Dendritic cell treated with granulocyte-macrophage colony-stimulating factor and Interleukin-4, amounts not matched to agents 40 ng/mL and 50 ng/mL, for 4 days (primary cell): ENCODE measurements around the gene CHST3.
A peak's percentile ranks its signal among the peaks of the same experiment; 100 is the strongest.
"Not testable (repeated sequence)": the region's sequence is repeated elsewhere in the genome, so short reads cannot be mapped to it uniquely, and the experiment has no call there.

Experiments
- H3K27ac Mint-ChIP-seq: one replicate; pipeline ENCODE4 v1.8.0; 2022; ENCODE audit warnings: mild to moderate bottlenecking, mixed read lengths
- H3K27me3 Mint-ChIP-seq: one replicate; pipeline ENCODE4 v1.8.0; 2022; ENCODE audit warnings: mild to moderate bottlenecking, mixed read lengths
- H3K36me3 Mint-ChIP-seq: one replicate; pipeline ENCODE4 v1.8.0; 2022; ENCODE audit warnings: low read depth, mixed read lengths
- H3K4me1 Mint-ChIP-seq: one replicate; pipeline ENCODE4 v1.8.0; 2022; ENCODE audit warnings: low read depth, mixed read lengths
- H3K4me3 Mint-ChIP-seq: one replicate; pipeline ENCODE4 v1.8.0; 2022; ENCODE audit warnings: mild to moderate bottlenecking, moderate library complexity, mixed read lengths
- H3K9me3 Mint-ChIP-seq: one replicate; pipeline ENCODE4 v1.8.0; 2022; ENCODE audit warnings: mixed read lengths
- intact Hi-C: fragments of 100-400 bp; cut with micrococcal nuclease; formaldehyde crosslinking; loops from one replicate; pipeline ENCODE4 v1.15.0; 2022

Gene CHST3

DNA sequence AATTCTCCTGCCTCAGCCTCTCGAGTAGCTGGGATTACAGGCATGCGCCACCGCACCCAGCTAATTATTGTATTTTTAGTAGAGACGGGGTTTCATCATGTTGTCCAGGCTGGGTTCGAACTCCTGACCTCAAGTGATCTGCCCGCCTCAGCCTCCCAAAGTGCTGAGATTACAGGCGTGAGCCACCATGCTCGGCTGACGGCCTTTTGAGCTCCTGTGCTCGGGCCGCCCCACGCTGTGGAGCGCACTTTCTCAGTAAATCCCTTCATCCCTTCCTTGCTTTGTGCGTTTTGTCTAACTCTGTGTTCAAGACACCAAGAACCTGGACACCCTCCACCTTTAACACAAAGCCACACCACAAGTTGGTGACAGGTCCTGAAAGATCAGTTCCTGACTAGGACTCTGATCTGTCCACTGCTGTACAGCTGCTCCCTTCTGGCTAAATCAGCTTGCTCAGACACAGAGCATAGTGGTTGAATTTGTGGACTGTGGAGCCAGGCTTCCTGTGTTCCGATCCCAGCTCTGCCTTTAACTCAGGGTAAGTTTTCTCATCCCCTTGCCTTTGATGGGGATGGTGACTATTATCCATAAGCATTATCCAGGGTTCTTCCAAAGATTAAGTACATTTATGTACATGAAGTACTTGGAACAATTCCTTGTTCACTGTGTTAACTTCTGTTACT, 20.1 kb downstream of the CHST3 start:
- H3K27ac Mint-ChIP-seq: peak overlapping the region; percentile 62
- intact Hi-C loops: no loop called here
- peaks cover 4% of the 10 kb centered on the region for H3K27me3 Mint-ChIP-seq
- no peak overlapping the region for H3K4me3 Mint-ChIP-seq
- H3K36me3 Mint-ChIP-seq: no peaks in the 10 kb centered on the region
- peaks cover 35% of the 10 kb centered on the region for H3K4me1 Mint-ChIP-seq
- no peaks in the 10 kb centered on the region for H3K9me3 Mint-ChIP-seq

DNA sequence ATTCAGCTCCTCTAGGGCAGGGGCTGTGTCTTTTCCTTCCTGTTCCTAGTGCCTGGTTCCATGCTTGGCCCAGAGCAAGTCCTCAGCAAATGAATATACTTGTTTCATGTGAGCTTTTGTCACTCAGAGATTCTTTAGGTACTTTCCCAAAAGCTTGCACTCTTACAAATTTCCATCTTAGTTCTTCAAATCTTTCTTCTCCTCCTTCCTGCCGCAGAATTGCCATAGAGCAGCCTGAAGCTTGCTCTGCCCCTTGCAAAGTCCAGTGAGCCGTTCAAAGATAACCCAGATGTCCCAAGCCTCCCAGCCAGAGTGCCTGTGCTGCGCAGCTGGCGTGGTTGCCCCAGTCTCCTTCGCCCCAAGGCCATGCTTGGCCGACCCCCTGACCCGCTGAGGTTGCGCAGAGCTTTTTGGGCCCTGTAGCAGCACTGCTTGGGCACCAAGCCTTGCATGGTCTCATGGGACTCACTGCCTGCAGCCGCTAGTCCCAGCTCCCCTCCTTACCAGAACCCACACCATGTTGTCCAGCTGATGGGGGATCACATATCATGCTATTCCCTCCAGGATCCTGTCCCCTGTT, 20.7 kb downstream of the CHST3 start:
- intact Hi-C loops: no loop called here
- Mint-ChIP-seq H3K9me3 (no peaks in the 10 kb centered on the region), H3K27ac (peak overlapping the region; percentile 62), H3K27me3 (peaks cover 4% of the 10 kb centered on the region), H3K4me1 (peaks cover 40% of the 10 kb centered on the region), H3K4me3 (no peak overlapping the region), H3K36me3 (no peaks in the 10 kb centered on the region)

DNA sequence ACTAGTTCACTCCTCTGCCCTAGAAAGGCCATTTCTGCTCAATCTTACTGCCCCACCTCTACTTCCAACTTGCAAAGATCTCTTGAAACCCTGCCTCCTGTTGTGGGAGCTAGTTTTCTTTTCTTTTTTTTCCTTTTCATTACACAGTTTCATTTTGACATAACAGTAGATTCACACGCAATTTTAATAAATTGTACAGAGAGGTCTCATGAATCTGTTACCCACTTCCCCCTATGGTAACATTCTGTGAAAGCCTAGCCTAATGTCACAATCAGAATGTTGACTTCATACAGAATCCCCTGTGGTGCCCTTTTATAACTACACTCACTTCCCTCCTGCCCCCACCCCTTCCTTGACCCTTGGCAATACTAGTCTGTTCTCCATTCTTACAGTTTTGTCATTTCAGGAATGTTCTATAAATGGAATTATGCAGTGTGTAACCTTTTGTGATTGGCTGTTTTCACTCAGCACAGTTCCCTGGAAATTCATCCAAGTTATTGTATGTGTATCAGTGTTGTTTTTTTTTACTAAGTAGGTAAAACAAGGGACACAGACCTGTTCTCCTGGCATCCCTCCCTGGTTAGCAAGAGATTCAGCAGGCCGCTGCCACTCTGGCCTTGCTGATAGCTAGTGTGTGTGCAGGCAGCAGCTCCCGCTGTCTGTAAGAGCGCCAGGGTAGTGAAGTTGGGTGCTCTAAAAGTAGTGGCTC, 21.5 kb downstream of the CHST3 start:
- no peaks in the 10 kb centered on the region for H3K36me3 Mint-ChIP-seq
- H3K4me3 Mint-ChIP-seq: no peak overlapping the region
- no peaks in the 10 kb centered on the region for H3K9me3 Mint-ChIP-seq
- intact Hi-C loops: no loop called here
- H3K27me3 Mint-ChIP-seq: peaks cover 4% of the 10 kb centered on the region
- peak overlapping the region; percentile 62 for H3K27ac Mint-ChIP-seq
- peaks cover 40% of the 10 kb centered on the region for H3K4me1 Mint-ChIP-seq

DNA sequence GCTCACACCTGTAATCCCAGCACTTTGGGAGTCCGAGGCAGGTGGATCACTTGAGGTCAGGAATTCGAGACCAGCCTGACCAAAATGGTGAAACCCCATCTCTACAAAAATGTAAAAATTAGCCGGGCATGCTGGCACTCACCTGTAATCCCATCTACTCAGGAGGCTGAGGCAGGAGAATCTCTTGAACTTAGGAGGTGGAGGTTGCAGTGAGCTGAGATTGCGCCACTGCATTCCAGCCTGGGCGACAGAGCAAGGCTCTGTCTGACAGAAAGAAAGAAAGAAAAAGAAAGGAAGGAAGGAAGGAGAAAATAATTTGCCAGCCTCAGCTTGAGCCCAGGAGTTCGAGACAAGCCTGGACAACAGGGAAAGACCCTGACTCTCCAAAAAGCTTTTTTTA, 24.7 kb downstream of the CHST3 start:
- H3K4me3 Mint-ChIP-seq, H3K36me3 Mint-ChIP-seq, H3K27me3 Mint-ChIP-seq, intact Hi-C loops, H3K27ac Mint-ChIP-seq, H3K9me3 Mint-ChIP-seq: not testable (repeated sequence)
- H3K4me1 Mint-ChIP-seq: peaks cover 40% of the 10 kb centered on the region

DNA sequence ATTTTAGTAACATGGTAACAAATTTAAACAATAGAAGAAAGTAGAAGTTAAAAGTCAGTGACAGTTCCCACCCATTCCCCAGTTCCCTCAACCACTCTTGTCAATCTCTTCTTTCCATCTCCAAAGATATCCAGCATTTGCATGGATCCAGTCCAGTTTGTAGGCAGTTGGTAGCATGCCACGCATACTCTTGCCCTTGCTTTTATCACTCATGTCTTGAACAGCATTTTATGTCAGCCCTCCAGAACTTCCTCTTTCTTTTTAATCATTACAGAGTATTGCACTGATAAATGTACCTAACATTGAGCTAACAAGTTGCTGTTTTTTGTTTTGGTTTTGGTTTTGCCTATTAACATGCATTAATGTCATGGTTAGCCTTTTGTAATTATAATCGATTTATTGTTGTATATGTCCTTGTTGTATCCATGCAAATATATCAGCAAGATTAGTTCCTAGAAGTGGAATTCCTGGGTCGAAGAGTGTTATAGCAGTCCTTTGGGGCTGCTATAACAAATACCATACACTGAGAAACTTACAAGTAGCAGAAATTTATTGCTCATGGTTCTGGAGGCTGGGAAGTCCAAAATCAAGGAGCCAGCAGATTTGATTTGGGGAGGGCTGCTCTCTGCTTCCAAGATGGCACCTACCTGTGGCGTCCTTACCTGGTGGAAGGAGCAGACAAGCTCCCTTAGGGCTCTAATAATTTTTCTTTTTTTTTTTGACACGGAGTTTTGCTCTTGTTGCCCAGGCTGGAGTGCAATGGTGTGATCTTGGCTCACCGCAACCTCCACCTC, 25.7 kb downstream of the CHST3 start:
- H3K36me3 Mint-ChIP-seq: no peaks in the 10 kb centered on the region
- H3K4me1 Mint-ChIP-seq: peaks cover 33% of the 10 kb centered on the region
- H3K27me3 Mint-ChIP-seq: peaks cover 4% of the 10 kb centered on the region
- no peaks in the 10 kb centered on the region for H3K9me3 Mint-ChIP-seq
- no peak overlapping the region for H3K4me3 Mint-ChIP-seq
- H3K27ac Mint-ChIP-seq: no peak overlapping the region
- intact Hi-C loops: no loop called here

DNA sequence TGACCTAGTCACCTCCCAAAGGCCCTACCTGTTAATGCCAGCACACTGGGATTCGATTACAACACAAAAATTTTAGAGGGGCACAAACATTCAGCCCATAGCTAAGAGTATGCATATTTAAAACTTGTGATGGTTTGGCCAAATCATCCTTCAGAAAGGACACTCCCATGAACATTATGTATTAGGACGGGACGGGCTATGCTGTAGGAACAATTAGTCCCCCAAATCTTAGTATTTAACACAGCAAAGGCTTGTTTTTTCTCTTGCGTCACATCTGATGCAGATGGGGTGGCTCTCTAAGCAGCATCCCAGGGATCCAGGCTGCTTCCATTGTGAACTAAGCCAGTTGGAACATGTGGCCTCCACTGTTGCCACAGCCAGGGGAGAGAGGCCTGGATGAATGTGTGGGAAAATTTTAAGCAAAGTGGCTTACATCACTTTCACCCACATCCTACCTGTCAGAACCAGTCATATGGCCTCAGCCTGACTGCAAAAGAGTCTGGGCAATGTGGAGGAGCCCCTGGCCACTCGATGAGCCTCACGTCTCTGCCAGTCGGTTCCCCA, 26.6 kb downstream of the CHST3 start:
- Mint-ChIP-seq H3K27ac (no peak overlapping the region), H3K4me1 (peaks cover 23% of the 10 kb centered on the region), H3K27me3 (peaks cover 4% of the 10 kb centered on the region), H3K36me3 (no peaks in the 10 kb centered on the region), H3K4me3 (no peak overlapping the region), H3K9me3 (no peaks in the 10 kb centered on the region)
- intact Hi-C loops: no loop called here

DNA sequence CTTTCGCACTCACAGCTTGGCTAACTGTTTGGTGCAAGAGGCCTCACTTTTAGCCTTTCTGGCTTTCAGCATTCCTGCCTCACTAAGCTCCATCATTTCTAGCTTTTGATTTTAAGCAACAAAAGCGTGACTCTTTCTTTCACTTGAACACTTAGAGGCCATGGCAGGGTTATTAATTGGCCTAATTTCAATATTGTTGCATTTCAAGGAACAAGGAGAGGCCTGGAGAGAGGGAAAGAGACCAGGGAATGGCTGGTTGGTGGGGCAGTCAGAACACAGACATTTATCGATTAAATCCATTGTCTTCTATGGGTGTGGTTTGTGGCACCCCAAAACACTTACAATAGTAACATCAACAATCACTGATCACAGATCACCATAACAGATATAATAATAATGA, 31.3 kb downstream of the CHST3 start:
- no peaks in the 10 kb centered on the region for H3K36me3 Mint-ChIP-seq
- H3K27ac Mint-ChIP-seq: no peak overlapping the region
- intact Hi-C loops: no loop called here
- no peak overlapping the region for H3K4me3 Mint-ChIP-seq
- H3K9me3 Mint-ChIP-seq: no peaks in the 10 kb centered on the region
- H3K4me1 Mint-ChIP-seq: no peaks in the 10 kb centered on the region
- H3K27me3 Mint-ChIP-seq: peaks cover 7% of the 10 kb centered on the region

DNA sequence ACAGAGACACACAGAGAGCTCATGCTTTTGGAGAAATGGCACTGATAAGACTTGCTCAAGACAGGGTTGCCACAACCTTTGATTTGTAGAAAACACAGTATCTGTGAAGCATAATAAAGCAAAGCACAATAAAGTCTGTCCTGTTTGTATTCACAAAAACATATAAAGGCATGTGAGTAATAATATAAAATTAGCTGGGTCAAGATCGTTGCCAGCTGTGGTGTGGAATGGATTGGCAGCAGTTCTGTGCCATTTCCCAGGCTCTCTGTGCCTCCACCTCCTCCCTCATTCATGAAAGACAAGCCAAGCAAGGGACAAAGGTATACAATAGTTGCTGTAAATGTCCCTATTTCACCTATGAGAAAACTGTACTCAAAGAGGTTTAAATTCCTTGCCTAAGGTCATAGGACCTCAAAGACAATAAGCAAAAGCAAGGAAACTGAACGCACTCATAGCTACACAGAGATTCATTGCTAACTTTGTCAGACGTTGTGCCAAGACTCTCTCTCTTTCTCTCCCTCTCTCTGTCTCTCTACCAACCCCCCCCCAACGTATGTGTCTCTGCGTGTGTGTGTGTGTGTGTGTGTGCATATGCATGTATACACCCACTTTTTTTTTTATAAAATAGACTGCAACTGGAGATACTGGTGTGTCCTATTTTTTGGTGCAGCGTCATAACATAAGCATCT, 31.8 kb downstream of the CHST3 start:
- Mint-ChIP-seq H3K4me3 (no peak overlapping the region), H3K4me1 (no peaks in the 10 kb centered on the region), H3K36me3 (no peaks in the 10 kb centered on the region), H3K27ac (no peak overlapping the region), H3K27me3 (peaks cover 7% of the 10 kb centered on the region), H3K9me3 (no peaks in the 10 kb centered on the region)
- intact Hi-C loops: no loop called here

DNA sequence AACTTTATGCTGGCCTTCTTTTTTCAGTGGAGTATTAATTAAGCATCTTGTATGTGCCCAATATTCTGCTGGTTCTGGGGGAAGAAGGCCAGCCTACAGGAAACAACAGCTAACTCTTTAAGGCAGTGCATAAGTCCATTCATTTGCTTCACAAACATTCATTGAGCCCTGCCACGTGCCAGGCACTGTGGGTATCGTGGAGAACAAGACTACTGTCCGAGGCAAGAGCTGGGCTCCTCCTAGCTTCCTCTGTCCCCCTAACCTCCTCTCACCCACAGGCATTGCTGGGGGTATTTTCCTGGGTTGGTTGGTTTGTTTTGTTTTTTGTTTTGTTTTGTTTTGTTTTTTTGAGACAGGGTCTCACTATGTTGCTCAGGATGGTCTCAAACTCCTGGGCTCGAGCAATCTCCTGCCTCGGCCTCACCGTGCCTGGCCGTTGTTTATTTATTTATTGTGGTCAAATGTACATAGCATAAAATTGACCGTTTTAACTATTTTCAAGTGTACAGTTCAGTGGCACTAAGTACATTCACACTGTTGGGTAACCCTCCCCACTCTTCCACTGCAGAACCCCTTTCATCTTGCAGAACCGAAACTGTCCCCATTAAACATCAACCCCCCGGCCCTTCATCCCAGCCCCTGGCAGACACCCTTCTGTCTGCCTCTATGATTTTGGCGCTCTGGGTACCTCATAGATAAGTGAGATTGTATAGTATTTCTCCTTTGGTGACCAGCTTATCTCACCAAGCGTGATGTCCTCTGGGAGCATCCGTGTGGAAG, 32.6 kb downstream of the CHST3 start:
- intact Hi-C loops: no loop called here
- H3K27me3 Mint-ChIP-seq: peaks cover 7% of the 10 kb centered on the region
- H3K4me3 Mint-ChIP-seq: no peak overlapping the region
- H3K9me3 Mint-ChIP-seq: no peaks in the 10 kb centered on the region
- H3K27ac Mint-ChIP-seq: no peak overlapping the region
- H3K36me3 Mint-ChIP-seq: no peaks in the 10 kb centered on the region
- H3K4me1 Mint-ChIP-seq: no peaks in the 10 kb centered on the region

DNA sequence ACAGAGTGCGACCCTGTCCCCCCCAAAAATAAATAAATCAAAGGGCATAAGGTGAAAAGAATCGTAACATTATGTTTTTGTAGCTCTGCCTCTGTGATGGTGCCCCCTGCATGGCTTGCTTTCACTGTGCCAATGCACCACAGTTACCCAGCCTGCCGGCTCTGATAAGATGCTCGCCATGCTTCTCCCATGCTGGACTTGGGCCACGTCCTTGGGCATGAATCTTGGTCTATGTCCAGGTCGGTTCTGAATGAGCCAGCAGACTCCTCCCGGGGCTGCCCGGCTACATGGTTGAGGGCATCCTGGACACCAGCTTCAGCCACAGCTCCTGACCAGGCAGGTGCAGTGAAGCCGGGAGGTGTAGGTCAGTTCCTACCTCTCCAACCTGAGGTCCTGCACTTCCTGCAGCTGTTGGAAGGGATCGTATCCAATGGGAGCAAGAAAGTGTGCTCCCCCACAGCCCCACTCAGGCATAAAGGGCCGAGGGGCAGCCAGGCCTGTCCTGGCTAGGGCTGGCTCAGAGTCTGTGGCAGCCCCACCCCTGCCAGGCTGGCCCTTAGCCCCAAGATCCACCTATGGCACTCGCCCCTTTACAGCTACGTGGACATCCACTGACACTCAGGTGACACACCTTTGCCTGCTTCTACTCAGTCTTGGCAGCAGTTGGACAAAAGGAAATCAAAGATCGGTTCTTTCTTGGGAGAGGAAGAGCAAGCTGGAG, 34.1 kb downstream of the CHST3 start:
- no peak overlapping the region for H3K27ac Mint-ChIP-seq
- intact Hi-C loops: no loop called here
- H3K36me3 Mint-ChIP-seq: no peaks in the 10 kb centered on the region
- H3K4me3 Mint-ChIP-seq: no peak overlapping the region
- H3K27me3 Mint-ChIP-seq: peaks cover 7% of the 10 kb centered on the region
- H3K9me3 Mint-ChIP-seq: no peaks in the 10 kb centered on the region
- H3K4me1 Mint-ChIP-seq: no peaks in the 10 kb centered on the region

DNA sequence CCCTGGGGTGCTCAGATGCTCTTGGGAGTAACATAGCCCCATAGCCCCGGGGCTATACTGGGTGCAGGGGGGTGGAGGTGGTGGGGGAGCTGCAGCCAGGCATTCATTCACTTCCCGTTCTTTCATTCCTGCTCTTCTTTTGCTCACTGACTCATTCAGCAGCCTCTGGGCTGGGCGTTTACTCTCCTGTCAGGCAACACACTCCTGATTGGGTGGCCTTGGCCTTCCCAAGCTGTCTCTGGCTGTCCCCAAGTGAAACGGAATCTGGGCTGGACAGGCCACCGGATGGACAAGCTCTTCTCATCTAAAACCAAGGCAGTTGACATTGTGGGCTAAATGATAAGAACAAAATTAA, 34.6 kb downstream of the CHST3 start:
- Mint-ChIP-seq H3K27ac (no peak overlapping the region), H3K4me1 (no peaks in the 10 kb centered on the region), H3K36me3 (no peaks in the 10 kb centered on the region), H3K4me3 (no peak overlapping the region), H3K9me3 (no peaks in the 10 kb centered on the region), H3K27me3 (peaks cover 7% of the 10 kb centered on the region)
- intact Hi-C loops: no loop called here

DNA sequence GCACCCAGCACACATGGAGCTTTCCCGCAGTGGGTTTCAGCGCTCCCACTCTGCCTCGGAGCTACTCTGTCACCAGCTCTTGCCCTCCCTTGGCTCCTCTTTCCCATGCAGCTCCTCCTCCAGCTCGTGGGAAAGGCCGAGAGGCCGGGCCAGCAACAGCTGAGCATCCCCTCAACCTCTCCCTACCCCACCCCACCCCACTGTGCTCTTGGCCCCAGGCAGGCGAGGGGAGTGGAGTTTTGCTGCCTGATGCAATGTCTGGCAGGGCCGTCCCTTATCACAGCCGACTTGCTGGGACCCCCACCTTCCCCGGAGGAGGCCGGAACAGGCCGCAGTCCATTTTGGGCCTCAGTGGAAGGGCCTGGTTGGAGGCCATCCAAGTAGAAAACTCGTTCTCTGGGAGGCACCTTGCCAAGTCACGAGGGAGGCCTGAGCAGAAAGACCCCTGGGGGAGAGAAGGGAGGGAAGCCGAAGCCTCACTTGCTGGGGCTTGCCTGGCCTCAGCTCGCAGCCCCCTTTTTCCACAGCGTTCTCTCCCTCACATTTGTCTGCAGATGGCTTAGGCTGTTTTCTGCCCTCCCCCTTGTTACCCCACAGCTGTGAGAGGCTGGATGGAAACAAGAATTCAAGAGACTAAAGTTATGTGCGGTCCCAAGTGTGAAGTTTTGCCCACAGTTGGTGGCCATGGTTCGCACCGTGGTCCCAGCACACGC, 35.3 kb downstream of the CHST3 start:
- H3K36me3 Mint-ChIP-seq: no peaks in the 10 kb centered on the region
- H3K4me3 Mint-ChIP-seq: no peak overlapping the region
- H3K4me1 Mint-ChIP-seq: no peaks in the 10 kb centered on the region
- intact Hi-C loops: no loop called here
- no peaks in the 10 kb centered on the region for H3K9me3 Mint-ChIP-seq
- peaks cover 7% of the 10 kb centered on the region for H3K27me3 Mint-ChIP-seq
- H3K27ac Mint-ChIP-seq: no peak overlapping the region
